KMS-11 (cell line): ENCODE measurements around the gene C3orf33.

ENCODE experiments used
- H2AFZ ChIP-seq: fragments of 200-600 bp; sonication (generic); 2 replicates; pipeline ENCODE4 v1.6.1; 2016; ENCODE audit warnings: antibody characterized with exemption, mixed run types, low read depth
- H3K27ac ChIP-seq: fragments of 200-600 bp; sonication (generic); 2 replicates; pipeline ENCODE4 v1.6.1; 2016; ENCODE audit warnings: mild to moderate bottlenecking, mixed run types
- H3K27me3 ChIP-seq: fragments of 200-600 bp; sonication (generic); 2 replicates; pipeline ENCODE4 v1.6.1; 2017; ENCODE audit warnings: mild to moderate bottlenecking, low read depth, mixed run types, moderate library complexity; ENCODE audit not compliant: insufficient read depth
- H3K36me3 ChIP-seq: fragments of 200-600 bp; sonication (generic); 2 replicates; pipeline ENCODE4 v1.6.1; 2017; ENCODE audit warnings: mild to moderate bottlenecking, mixed run types; ENCODE audit not compliant: insufficient read depth
- H3K4me1 ChIP-seq: fragments of 200-600 bp; sonication (generic); 2 replicates; pipeline ENCODE4 v1.6.1; 2016; ENCODE audit warnings: mild to moderate bottlenecking, low read depth, mixed run types; ENCODE audit not compliant: poor library complexity, severe bottlenecking
- H3K4me2 ChIP-seq: fragments of 200-600 bp; sonication (generic); 2 replicates; pipeline ENCODE4 v1.7.0; 2016; ENCODE audit warnings: mild to moderate bottlenecking, mixed run types
- H3K4me3 ChIP-seq: fragments of 200-600 bp; sonication (generic); IDR thresholded peaks from 2 replicates; pipeline ENCODE4 v1.6.1; 2017; ENCODE audit warnings: low read depth, low read length, mixed read lengths; ENCODE audit not compliant: insufficient read depth
- H3K79me2 ChIP-seq: fragments of 200-600 bp; sonication (generic); 2 replicates; pipeline ENCODE4 v1.6.1; 2016; ENCODE audit warnings: low read depth, mixed run types; ENCODE audit not compliant: insufficient read depth
- H3K9ac ChIP-seq: fragments of 200-600 bp; sonication (generic); 2 replicates; pipeline ENCODE4 v1.6.1; 2016; ENCODE audit warnings: mild to moderate bottlenecking, mixed run types
- H4K20me1 ChIP-seq: fragments of 200-600 bp; sonication (generic); 2 replicates; pipeline ENCODE4 v1.6.1; 2016; ENCODE audit warnings: mild to moderate bottlenecking, mixed run types; ENCODE audit not compliant: insufficient read depth
- TF ChIP-seq, protein P1 (sequence below): fragments of 200-600 bp; sonication (generic); conservative IDR thresholded peaks from 2 replicates; pipeline ENCODE4 v1.6.1; 2017; ENCODE audit warnings: low read depth, mild to moderate bottlenecking, antibody characterized with exemption, low read length, moderate library complexity, mixed read lengths

Gene C3orf33

DNA sequence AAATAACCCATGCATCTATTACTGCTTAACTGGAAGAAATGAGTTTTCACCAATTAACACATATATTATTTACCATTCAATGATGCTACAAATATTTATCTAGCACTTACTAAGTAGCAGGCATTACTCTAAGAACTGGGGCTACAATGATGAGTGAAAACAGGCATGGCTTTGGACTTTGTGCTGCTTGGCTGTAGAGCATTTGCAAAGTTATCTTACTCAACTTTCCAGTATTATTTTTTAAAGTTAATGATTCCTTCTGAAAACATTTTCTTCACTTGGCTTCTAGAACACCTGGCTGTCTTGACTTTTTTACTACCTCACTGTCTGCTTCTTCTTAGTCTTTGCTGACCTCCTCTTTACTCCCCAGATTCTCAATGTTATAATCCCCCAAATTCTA, 1.8 kb downstream of the C3orf33 start:
- Histone ChIP-seq H3K9ac (no peak overlapping the region), H3K36me3 (no peaks in the 10 kb centered on the region), H2AFZ (no peak overlapping the region), H3K4me1 (peaks cover 26% of the 10 kb centered on the region), H4K20me1 (no peaks in the 10 kb centered on the region), H3K4me2 (no peak overlapping the region), H3K4me3 (no peak overlapping the region), H3K27me3 (no peaks in the 10 kb centered on the region), H3K27ac (no peak overlapping the region), H3K79me2 (no peaks in the 10 kb centered on the region)
- TF ChIP-seq, protein P1, sequence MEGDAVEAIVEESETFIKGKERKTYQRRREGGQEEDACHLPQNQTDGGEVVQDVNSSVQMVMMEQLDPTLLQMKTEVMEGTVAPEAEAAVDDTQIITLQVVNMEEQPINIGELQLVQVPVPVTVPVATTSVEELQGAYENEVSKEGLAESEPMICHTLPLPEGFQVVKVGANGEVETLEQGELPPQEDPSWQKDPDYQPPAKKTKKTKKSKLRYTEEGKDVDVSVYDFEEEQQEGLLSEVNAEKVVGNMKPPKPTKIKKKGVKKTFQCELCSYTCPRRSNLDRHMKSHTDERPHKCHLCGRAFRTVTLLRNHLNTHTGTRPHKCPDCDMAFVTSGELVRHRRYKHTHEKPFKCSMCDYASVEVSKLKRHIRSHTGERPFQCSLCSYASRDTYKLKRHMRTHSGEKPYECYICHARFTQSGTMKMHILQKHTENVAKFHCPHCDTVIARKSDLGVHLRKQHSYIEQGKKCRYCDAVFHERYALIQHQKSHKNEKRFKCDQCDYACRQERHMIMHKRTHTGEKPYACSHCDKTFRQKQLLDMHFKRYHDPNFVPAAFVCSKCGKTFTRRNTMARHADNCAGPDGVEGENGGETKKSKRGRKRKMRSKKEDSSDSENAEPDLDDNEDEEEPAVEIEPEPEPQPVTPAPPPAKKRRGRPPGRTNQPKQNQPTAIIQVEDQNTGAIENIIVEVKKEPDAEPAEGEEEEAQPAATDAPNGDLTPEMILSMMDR, result no peak

DNA sequence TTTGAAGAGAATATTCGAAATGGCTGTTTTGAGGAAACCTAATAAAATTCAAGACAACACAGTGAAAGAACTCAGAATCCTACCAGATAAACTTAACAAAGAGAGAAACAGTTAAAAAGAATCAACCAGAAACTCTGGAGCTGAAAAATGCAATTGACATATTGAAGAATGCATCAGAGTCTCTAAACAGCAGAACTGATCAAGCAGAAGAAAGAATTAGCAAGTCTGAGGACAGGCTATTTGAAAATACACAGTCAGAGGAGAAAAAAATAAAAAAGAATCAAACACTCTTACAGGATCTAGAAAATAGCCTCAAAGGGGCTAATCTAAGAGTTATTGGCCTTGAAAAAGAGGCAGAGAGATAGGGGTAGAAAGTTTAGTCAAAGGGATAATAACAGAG, 13.5 kb downstream of the C3orf33 start:
- H3K9ac ChIP-seq, result no peak overlapping the region
- H3K27me3 ChIP-seq, result no peaks in the 10 kb centered on the region
- H3K27ac ChIP-seq, result no peak overlapping the region
- no peaks in the 10 kb centered on the region for H3K79me2 ChIP-seq
- no peaks in the 10 kb centered on the region; the same call in 1 of the 2 replicates for H3K36me3 ChIP-seq
- no peak overlapping the region for H3K4me2 ChIP-seq
- H3K4me1 ChIP-seq, result no peaks in the 10 kb centered on the region
- no peaks in the 10 kb centered on the region for H4K20me1 ChIP-seq
- no peak overlapping the region for H3K4me3 ChIP-seq
- H2AFZ ChIP-seq, result no peak overlapping the region
- TF ChIP-seq, protein P1, result no peak

DNA sequence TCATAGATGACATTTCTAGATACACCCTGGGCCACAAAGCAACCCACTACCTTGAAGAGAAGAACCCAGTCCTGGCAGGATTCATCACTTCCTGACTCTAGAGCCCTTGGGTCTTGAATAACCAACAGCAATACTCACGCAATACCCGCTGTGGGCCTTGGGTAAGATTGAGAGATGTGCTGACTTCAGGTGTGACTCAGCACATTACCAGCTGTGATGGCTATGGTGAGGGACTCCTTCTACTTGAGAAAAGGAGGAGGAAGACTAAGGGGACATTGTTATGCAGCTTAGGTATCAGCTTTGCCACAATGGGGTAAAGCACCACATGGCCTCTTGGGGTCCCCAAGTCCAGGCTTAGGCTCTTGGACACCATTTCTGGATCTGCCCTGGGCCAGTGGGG, 14.9 kb downstream of the C3orf33 start:
- H4K20me1 ChIP-seq, result no peaks in the 10 kb centered on the region
- no peaks in the 10 kb centered on the region for H3K79me2 ChIP-seq
- H2AFZ ChIP-seq, result no peak overlapping the region
- H3K27ac ChIP-seq, result no peak overlapping the region
- no peak overlapping the region for H3K4me3 ChIP-seq
- no peaks in the 10 kb centered on the region; the same call in 1 of the 2 replicates for H3K36me3 ChIP-seq
- TF ChIP-seq, protein P1, result no peak
- H3K9ac ChIP-seq, result no peak overlapping the region
- no peaks in the 10 kb centered on the region for H3K27me3 ChIP-seq
- peaks cover 2% of the 10 kb centered on the region for H3K4me1 ChIP-seq
- no peak overlapping the region for H3K4me2 ChIP-seq

DNA sequence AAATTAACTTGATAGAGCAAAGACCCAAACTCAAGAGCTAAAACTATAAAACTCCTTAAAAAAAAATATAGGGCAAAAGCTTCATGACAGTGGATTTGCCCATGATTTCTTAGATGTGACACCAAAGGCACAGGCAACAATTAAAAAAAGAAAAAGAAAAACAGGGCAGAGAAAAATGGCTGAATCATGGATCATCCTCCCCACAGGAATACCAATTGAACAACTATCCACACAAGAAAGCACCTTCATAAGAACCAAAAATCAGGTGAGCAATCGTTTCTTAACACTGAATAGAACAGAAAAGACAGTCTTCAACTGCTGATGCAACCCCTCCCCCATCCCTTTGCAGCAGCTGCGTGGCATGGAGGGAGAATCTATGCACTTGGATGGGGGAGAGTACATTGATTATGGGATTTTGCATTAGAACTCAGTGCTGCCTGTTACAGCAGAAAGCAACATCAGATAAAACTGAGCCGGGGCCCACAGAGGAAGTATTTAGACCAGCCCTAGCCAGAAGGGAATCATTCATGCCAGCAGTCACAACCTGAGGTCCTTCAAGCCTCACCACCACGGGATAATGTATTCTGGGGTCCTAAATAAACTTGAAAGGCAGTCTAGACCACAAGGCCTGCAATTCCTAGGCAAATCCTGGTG, 15.7 kb downstream of the C3orf33 start:
- Histone ChIP-seq H2AFZ (no peak overlapping the region), H3K27ac (no peak overlapping the region), H3K27me3 (no peaks in the 10 kb centered on the region), H3K9ac (no peak overlapping the region), H3K36me3 (no peaks in the 10 kb centered on the region; the same call in 1 of the 2 replicates), H3K4me2 (no peak overlapping the region), H3K4me1 (peaks cover 7% of the 10 kb centered on the region), H3K79me2 (no peaks in the 10 kb centered on the region), H3K4me3 (no peak overlapping the region), H4K20me1 (no peaks in the 10 kb centered on the region)
- TF ChIP-seq, protein P1, result no peak
